ENCODE measurements around the gene NOL4L. TPM values are rescaled to one million over a fixed set of nuclear protein-coding genes. Genes with fewer than 3 reads are reported as not detected.

Gene NOL4L
- total RNA-seq, 1 experiment from 2014 or later = 31.7 TPM

GRCh38 chr20:32522526-32522775 is 62.7 kb downstream of the NOL4L start:
- no peak overlapping the region for H2AFZ ChIP-seq (ENCODE audit: low read length)
- no peak overlapping the region for H3K27ac Mint-ChIP-seq
- no peak overlapping the region for H2BK5ac ChIP-seq (ENCODE audit: insufficient read length, low read length)
- H3K4me2 ChIP-seq (ENCODE audit: insufficient read depth, insufficient read length, low read length) = no peak overlapping the region
- H2BK12ac ChIP-seq (ENCODE audit: insufficient read length, low read depth, low read length) = no peak overlapping the region
- peaks cover 20% of the 10 kb centered on the region for H3K27me3 Mint-ChIP-seq (ENCODE audit: low read depth)
- H3T11ph ChIP-seq (ENCODE audit: low read length) = no peak overlapping the region
- no peak overlapping the region for H2AK5ac ChIP-seq (ENCODE audit: insufficient read length, low read length)
- no CpG with 5 or more reads among the region's 3 CpGs for WGBS (ENCODE audit: extremely low coverage, insufficient read length, low lambda C conversion rate)
- H3K9ac ChIP-seq (ENCODE audit: extremely low read depth, insufficient read length, low read length) = no peak overlapping the region
- no peaks in the 10 kb centered on the region for H3K4me1 ChIP-seq (ENCODE audit: insufficient read depth, low read length)
- H2BK15ac ChIP-seq (ENCODE audit: low read depth, low read length) = no peak overlapping the region
- no peaks in the 10 kb centered on the region for H3K27me3 ChIP-seq (ENCODE audit: insufficient read depth, low read length)
- H2BK20ac ChIP-seq (ENCODE audit: low read depth, low read length, poor library complexity, severe bottlenecking) = no peak overlapping the region
- H3K79me1 ChIP-seq (ENCODE audit: insufficient read depth, low read depth, low read length, poor library complexity, severe bottlenecking) = no peaks in the 10 kb centered on the region
- no peaks in the 10 kb centered on the region for H3K36me3 Mint-ChIP-seq (ENCODE audit: insufficient read depth in 1 of 3, low read depth in 3 of 3)
- H4K8ac ChIP-seq (replicated peaks; ENCODE audit: insufficient read length, low read depth, low read length) = no peak overlapping the region
- no peak overlapping the region for H3K27ac ChIP-seq (ENCODE audit: insufficient read length, low read depth, low read length)
- H4K5ac ChIP-seq (ENCODE audit: insufficient read length, low read depth, low read length) = no peak overlapping the region
- H3K9me3 ChIP-seq (ENCODE audit: control insufficient read depth, low read depth, low read length) = no peaks in the 10 kb centered on the region
- TF ChIP-seq CTCF (conservative IDR thresholded peaks at IDR 0.05) = no peak
- no peak overlapping the region for H2BK120ac ChIP-seq (ENCODE audit: low read depth, low read length, poor library complexity, severe bottlenecking)
- H3K23me2 ChIP-seq (ENCODE audit: insufficient read length, low read depth, low read length, poor library complexity, severe bottlenecking) = no peaks in the 10 kb centered on the region
- peaks cover 17% of the 10 kb centered on the region in 2 experiments for H3K4me1 Mint-ChIP-seq
- no peak overlapping the region for H3K23ac ChIP-seq (ENCODE audit: insufficient read length, low read depth, low read length)
- H3K4ac ChIP-seq (ENCODE audit: low read depth, low read length) = no peak overlapping the region
- no peaks in the 10 kb centered on the region for H3K9me3 Mint-ChIP-seq
- no peak overlapping the region for H4K91ac ChIP-seq (ENCODE audit: insufficient read length, low read depth, low read length)
- H3K4me3 Mint-ChIP-seq = no peak overlapping the region
- H3K56ac ChIP-seq (ENCODE audit: insufficient read length, low read depth, low read length) = no peak overlapping the region
- H3K14ac ChIP-seq (ENCODE audit: insufficient read depth, low read length) = no peak overlapping the region
- H4K20me1 ChIP-seq (ENCODE audit: control insufficient read depth, insufficient read depth, insufficient read length) = no peaks in the 10 kb centered on the region
- no peak for DNase-seq
- H3K18ac ChIP-seq (ENCODE audit: insufficient read length, low read depth, low read length) = no peak overlapping the region
- H3K79me2 ChIP-seq (ENCODE audit: insufficient read depth, low read length) = no peaks in the 10 kb centered on the region
